Fibroblast of lung (primary cell): ENCODE measurements around the gene RAI1. TPM values are rescaled to one million over a fixed set of nuclear protein-coding genes. Genes with fewer than 3 reads are reported as not detected.

ENCODE experiments used
- DNase-seq, 2 donors: peaks; one replicate each; pipeline versions ENCODE4 v3.0.0 to v3.0.0-alpha.2; 2010; ENCODE audit warnings: low read depth in 2 of 2
- H2AFZ ChIP-seq: 2 replicates; pipeline ENCODE4 v1.5.1; 2012; ENCODE audit warnings: low read length, control low read depth, inconsistent platforms
- H3K27ac ChIP-seq: 2 replicates; pipeline ENCODE4 v1.5.1; 2011; ENCODE audit warnings: low read length, control low read depth; ENCODE audit not compliant: insufficient read depth
- H3K27me3 ChIP-seq: 2 replicates; pipeline ENCODE4 v1.5.1; 2011; ENCODE audit warnings: mild to moderate bottlenecking, low read length; ENCODE audit not compliant: control insufficient read depth, insufficient read depth
- H3K36me3 ChIP-seq: 2 replicates; pipeline ENCODE4 v1.5.1; 2011; ENCODE audit warnings: low read length; ENCODE audit not compliant: control insufficient read depth, insufficient read depth
- H3K4me1 ChIP-seq: 2 replicates; pipeline ENCODE4 v1.5.1; 2011; ENCODE audit warnings: low read length; ENCODE audit not compliant: control insufficient read depth, insufficient read depth; ENCODE audit errors: extremely low read depth
- H3K4me2 ChIP-seq: 2 replicates; pipeline ENCODE4 v1.5.1; 2011; ENCODE audit warnings: low read length, control low read depth; ENCODE audit not compliant: insufficient read depth; ENCODE audit errors: extremely low read depth
- H3K4me3 ChIP-seq, 4 experiments: fragments of 200-600 bp in 1 of 4; sonication (generic) in 1 of 4; replicated peaks in 1 of 4; 2 replicates each; pipeline ENCODE4 v1.5.1; 2011 to 2016; ENCODE audit warnings: low read length in 4 of 4, low read depth in 3 of 4, mild to moderate bottlenecking in 3 of 4, control low read depth in 2 of 4, inconsistent platforms in 1 of 4, mixed read lengths in 1 of 4; ENCODE audit not compliant: insufficient read depth in 1 of 4; ENCODE audit errors: control extremely low read depth in 1 of 4
- H3K79me2 ChIP-seq: 2 replicates; pipeline ENCODE4 v1.5.1; 2012; ENCODE audit warnings: mild to moderate bottlenecking, low read length, inconsistent platforms; ENCODE audit not compliant: control insufficient read depth, insufficient read depth
- H3K9ac ChIP-seq: 2 replicates; pipeline ENCODE4 v1.5.1; 2011; ENCODE audit warnings: mild to moderate bottlenecking, low read length, control low read depth; ENCODE audit not compliant: insufficient read depth
- H3K9me3 ChIP-seq: 2 replicates; pipeline ENCODE4 v1.5.1; 2012; ENCODE audit warnings: low read depth, low read length; ENCODE audit not compliant: control insufficient read depth, insufficient read depth
- H4K20me1 ChIP-seq: 2 replicates; pipeline ENCODE4 v1.5.1; 2011; ENCODE audit warnings: low read length; ENCODE audit not compliant: control insufficient read depth, insufficient read depth; ENCODE audit errors: extremely low read depth
- EZH2 ChIP-seq: IDR thresholded peaks from 2 replicates; pipeline ENCODE4 v1.5.1; 2012; ENCODE audit warnings: low read length, control low read depth, mild to moderate bottlenecking; ENCODE audit errors: missing control alignments
- polyA plus RNA-seq, 2 donors: library from polyadenylated mRNA; depleted of rRNA in 1 of 2; stranded (reverse) in 1 of 2; unstranded in 1 of 2; fragments of >200 nt; gene quantifications; 2 replicates each; pipeline ENCODE4 v1.2.1, GENCODE V29; 2011 to 2012; ENCODE audit warnings: missing spikeins in 1 of 2
- total RNA-seq: library from RNA; depleted of rRNA; stranded (reverse); fragments of >200 nt; gene quantifications from 2 replicates; pipeline ENCODE4 v1.2.1, GENCODE V29; 2014
- TF ChIP-seq, protein P1 (sequence below), 2 donors: IDR thresholded peaks in 1 of 2; conservative IDR thresholded peaks in 1 of 2; 1 replicate in 1 of 2; 2 replicates in 1 of 2; pipeline ENCODE4 v1.5.1; 2011 to 2012; ENCODE audit warnings: low read length in 2 of 2, control low read depth in 1 of 2, inconsistent platforms in 1 of 2, low read depth in 1 of 2, mild to moderate bottlenecking in 1 of 2

The RAI1 gene
- total and polyA plus RNA-seq, 2 donors (not counting 1 experiment from before 2014, with no cell fraction given) = 2.1 to 6.6 TPM

DNA sequence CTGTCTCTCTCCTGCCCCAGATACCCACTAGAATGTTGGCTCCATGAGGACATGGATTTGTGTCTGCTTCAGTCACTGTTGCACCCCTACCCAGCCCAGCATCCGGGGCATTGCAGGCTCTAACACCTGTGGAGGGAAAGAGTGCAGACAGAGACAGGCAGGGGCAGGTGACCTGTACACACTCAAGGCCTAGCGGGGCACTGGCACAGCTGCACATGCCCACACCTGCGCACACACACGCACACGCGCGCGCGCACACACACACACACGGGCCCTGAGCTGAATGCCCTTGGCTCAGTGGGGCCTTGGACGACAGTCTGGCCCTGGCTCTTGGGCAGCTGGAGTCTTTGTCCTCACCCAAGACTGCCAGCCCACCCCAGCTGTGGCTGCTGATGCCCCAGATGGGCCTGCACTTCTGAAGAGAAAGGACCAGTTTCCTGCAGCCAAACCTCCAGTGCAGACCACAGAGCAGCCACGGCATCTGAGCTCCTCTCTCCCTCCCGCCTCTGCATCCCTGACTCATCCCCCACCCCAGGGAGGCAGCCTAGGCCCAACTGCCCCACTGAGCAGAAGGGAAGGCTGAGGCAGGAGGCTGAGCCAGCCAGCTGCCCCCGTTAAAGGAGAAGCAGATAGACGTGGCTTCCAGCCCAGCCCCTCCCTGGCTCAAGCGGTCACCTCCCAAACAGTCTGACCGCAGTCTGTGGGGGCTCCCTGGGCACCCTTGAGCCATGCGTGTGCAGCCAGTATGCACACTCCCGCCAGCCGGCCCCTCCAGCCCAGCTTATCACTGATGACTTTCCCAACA is 12.3 kb upstream of the RAI1 start:
- H2AFZ ChIP-seq = no peak overlapping the region
- TF ChIP-seq EZH2 = no peak
- TF ChIP-seq, protein P1, sequence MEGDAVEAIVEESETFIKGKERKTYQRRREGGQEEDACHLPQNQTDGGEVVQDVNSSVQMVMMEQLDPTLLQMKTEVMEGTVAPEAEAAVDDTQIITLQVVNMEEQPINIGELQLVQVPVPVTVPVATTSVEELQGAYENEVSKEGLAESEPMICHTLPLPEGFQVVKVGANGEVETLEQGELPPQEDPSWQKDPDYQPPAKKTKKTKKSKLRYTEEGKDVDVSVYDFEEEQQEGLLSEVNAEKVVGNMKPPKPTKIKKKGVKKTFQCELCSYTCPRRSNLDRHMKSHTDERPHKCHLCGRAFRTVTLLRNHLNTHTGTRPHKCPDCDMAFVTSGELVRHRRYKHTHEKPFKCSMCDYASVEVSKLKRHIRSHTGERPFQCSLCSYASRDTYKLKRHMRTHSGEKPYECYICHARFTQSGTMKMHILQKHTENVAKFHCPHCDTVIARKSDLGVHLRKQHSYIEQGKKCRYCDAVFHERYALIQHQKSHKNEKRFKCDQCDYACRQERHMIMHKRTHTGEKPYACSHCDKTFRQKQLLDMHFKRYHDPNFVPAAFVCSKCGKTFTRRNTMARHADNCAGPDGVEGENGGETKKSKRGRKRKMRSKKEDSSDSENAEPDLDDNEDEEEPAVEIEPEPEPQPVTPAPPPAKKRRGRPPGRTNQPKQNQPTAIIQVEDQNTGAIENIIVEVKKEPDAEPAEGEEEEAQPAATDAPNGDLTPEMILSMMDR (conservative IDR thresholded peaks at IDR 0.05 in 1 of 2, IDR thresholded peaks at IDR 0.05 in 1 of 2; ENCODE audit: low read depth in 1 of 2, low read length in 2 of 2) = no peak
- H3K27me3 ChIP-seq = peaks cover 11% of the 10 kb centered on the region
- no peaks in the 10 kb centered on the region for H3K79me2 ChIP-seq
- DNase-seq = peak in 1 of 2 donors; percentile 71
- no peaks in the 10 kb centered on the region for H3K36me3 ChIP-seq
- no peaks in the 10 kb centered on the region for H3K9me3 ChIP-seq
- no peak overlapping the region for H3K27ac ChIP-seq
- H4K20me1 ChIP-seq = no peaks in the 10 kb centered on the region
- H3K9ac ChIP-seq = no peak overlapping the region
- no peak overlapping the region for H3K4me2 ChIP-seq
- no peak overlapping the region for H3K4me3 ChIP-seq
- H3K4me1 ChIP-seq = no peaks in the 10 kb centered on the region

DNA sequence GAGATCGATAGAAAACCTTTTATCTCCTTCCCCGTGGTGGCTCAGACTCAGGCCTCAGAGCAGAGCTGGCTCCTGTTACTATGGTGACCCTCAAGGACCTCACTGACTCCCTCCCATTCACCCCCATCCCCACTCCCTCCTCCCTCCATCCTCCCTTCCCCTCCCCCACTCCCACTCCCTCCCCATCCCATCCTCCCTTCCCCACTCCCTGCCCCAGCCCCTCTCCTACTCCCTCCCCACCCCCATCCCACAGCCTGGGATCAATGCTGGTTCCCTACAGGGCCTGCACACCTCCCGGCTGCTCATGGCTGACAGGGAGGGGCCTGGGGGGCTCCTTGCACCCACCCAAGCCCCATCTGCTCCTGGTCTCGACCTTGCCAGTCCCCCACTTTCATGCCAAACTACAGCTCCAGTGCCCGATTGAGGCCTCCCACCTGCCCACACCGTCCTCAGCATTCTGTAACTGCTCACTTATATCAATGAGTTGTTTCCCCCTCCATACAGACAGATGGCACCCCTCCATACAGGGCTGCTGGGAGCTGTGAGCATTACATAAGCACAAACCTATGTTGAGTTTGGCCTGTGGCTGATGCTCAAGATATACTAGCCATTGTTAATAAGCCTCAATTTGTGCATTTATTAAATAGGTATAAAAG is 11.6 kb upstream of the RAI1 start:
- no peaks in the 10 kb centered on the region for H3K79me2 ChIP-seq
- H3K27ac ChIP-seq = no peak overlapping the region
- no peaks in the 10 kb centered on the region for H3K9me3 ChIP-seq
- TF ChIP-seq, protein P1 (conservative IDR thresholded peaks at IDR 0.05 in 1 of 2, IDR thresholded peaks at IDR 0.05 in 1 of 2; ENCODE audit: low read depth in 1 of 2, low read length in 2 of 2) = no peak
- no peak for TF ChIP-seq EZH2
- peaks cover 11% of the 10 kb centered on the region for H3K27me3 ChIP-seq
- no peaks in the 10 kb centered on the region for H4K20me1 ChIP-seq
- no peak overlapping the region for H3K4me3 ChIP-seq
- no peak overlapping the region for H3K9ac ChIP-seq
- H2AFZ ChIP-seq = no peak overlapping the region
- no peaks in the 10 kb centered on the region for H3K4me1 ChIP-seq
- DNase-seq = no peak
- no peaks in the 10 kb centered on the region for H3K36me3 ChIP-seq
- H3K4me2 ChIP-seq = no peak overlapping the region

DNA sequence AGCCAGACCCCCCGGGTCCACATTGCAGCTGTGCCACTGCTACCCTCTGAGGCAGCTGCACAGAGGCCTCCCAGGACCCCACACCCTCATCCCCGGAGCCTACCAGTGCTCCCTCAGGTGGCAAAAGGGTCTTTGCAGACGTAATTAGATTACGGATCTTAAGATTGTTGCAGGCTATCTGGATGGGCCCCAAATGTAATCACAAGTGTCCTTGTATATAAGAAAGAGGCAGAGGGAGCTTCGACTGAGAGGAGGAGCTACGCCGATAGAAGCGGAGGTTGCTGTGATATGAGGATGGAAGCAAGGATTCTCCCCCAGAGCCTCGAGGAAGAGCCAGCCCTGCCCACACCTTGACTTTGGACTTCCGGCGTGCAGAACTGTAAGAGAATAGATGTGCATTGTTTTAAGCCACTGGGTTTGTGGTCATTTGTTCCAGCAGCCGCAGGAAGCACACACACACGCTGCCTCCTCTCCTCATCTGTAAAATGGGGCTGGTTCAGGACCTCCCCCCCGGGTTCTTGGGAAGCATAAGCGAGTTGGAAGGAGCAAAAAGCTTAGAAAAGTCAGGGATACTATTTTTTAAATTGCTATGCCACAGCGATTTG is 10.5 kb upstream of the RAI1 start:
- H2AFZ ChIP-seq = no peak overlapping the region
- no peaks in the 10 kb centered on the region for H3K79me2 ChIP-seq
- no peak for TF ChIP-seq EZH2
- TF ChIP-seq, protein P1 (conservative IDR thresholded peaks at IDR 0.05 in 1 of 2, IDR thresholded peaks at IDR 0.05 in 1 of 2; ENCODE audit: low read depth in 1 of 2, low read length in 2 of 2) = no peak
- no peaks in the 10 kb centered on the region for H3K36me3 ChIP-seq
- H3K4me1 ChIP-seq = no peaks in the 10 kb centered on the region
- no peaks in the 10 kb centered on the region for H3K9me3 ChIP-seq
- no peaks in the 10 kb centered on the region for H4K20me1 ChIP-seq
- H3K9ac ChIP-seq = no peak overlapping the region
- DNase-seq = no peak
- H3K4me3 ChIP-seq = no peak overlapping the region
- no peak overlapping the region for H3K27ac ChIP-seq
- peaks cover 11% of the 10 kb centered on the region for H3K27me3 ChIP-seq
- no peak overlapping the region for H3K4me2 ChIP-seq
